ENCODE results near the gene MARCHF9. TPM values are rescaled to one million over a fixed set of nuclear protein-coding genes. Genes with fewer than 3 reads are reported as not detected.
A peak's percentile ranks its signal among the peaks of the same experiment; 100 is the strongest.

Gene MARCHF9
- total RNA-seq, 4 donors from 2014 or later: 3.4 to 11.1 (median 7.9) TPM

- H3K4me3 ChIP-seq: peak overlapping the region; percentile 17 to 72
- 6 to 20% methylated on average over 1 to 4 of the region's 5 CpGs for WGBS, 2 donors (ENCODE audit: low coverage in 1 of 2)
- no peak for ATAC-seq
These were observed 2.3 kb upstream of the MARCHF9 start for GRCh38 chr12:57752668-57753000.

DNA sequence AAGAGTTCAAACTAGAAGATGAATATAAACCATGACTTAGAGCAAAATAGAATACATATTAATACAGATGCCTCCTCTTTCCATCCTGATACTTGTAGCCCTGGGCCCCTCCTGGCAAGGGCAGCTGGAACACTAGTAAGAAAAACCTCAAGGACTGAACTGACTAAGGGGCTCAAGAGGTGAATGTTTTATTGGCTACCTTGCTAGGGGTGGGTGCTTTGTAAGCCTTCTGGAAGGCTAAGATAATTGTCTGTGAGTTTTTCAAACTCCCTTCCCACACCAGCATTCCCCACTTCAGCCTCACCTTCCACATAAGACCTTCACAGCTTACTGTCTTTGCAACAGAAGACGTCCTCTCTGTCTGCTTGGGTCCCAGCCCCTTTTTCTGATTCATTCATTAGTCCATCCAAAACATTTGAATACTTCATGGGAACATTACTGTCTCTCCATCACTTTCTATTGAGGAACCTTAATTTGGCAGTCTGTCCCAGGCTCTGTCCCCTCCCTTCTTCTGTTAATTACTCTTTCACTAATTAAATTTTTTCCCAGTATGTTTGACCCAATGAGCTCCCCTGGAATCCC, 1.1 kb upstream of the MARCHF9 start:
- TF ChIP-seq EP300 (IDR thresholded peaks at IDR 0.05) (no peak), POLR2A (IDR thresholded peaks at IDR 0.05) (no peak), POLR2AphosphoS5 (IDR thresholded peaks at IDR 0.05) (no peak), CTCF (IDR thresholded peaks at IDR 0.05) (no peak)
- Histone ChIP-seq H3K36me3 (peaks cover 0 to 36% of the 10 kb centered on the region in 2 donors), H3K27ac (peak overlapping the region in 1 of 4 donors; percentile 20), H3K9me3 (no peaks in the 10 kb centered on the region), H3K27me3 (no peaks in the 10 kb centered on the region), H3K4me1 (peaks cover 2 to 51% (median 17%) of the 10 kb centered on the region in 3 donors), H3K4me3 (no peak overlapping the region)
- 0 to 22% methylated on average over 1 of the region's 1 CpG for WGBS, 2 donors (ENCODE audit: low coverage in 1 of 2)
- ATAC-seq: no peak

More at GRCh38 chr12:57752668-57753000, 2.3 kb upstream of the MARCHF9 start:
- TF ChIP-seq POLR2A (IDR thresholded peaks at IDR 0.05) (no peak), CTCF (IDR thresholded peaks at IDR 0.05) (peak in 1 of 4 experiments; percentile 24), EP300 (IDR thresholded peaks at IDR 0.05) (no peak), POLR2AphosphoS5 (IDR thresholded peaks at IDR 0.05) (no peak)
- H3K27me3 ChIP-seq: no peaks in the 10 kb centered on the region
- peaks cover 0 to 36% of the 10 kb centered on the region in 2 donors for H3K36me3 ChIP-seq
- H3K27ac ChIP-seq: peak overlapping the region; percentile 7 to 94 (median 82)
- H3K9me3 ChIP-seq: no peaks in the 10 kb centered on the region
- peaks cover 2 to 51% (median 17%) of the 10 kb centered on the region in 3 donors for H3K4me1 ChIP-seq

GRCh38 chr12:57755194-57755453, 221 bp downstream of the MARCHF9 start:
- H3K4me3 ChIP-seq: peak overlapping the region; percentile 45 to 80
- H3K9me3 ChIP-seq: no peaks in the 10 kb centered on the region
- peaks cover 2 to 50% (median 17%) of the 10 kb centered on the region in 3 donors for H3K4me1 ChIP-seq
- WGBS, 2 donors (ENCODE audit: low coverage in 1 of 2): no CpG with 5 or more reads among the region's 34 CpGs
- H3K27ac ChIP-seq: peak overlapping the region in 3 of 4 donors; percentile 65 to 80 (median 66)
- H3K27me3 ChIP-seq: no peaks in the 10 kb centered on the region
- TF ChIP-seq EP300 (IDR thresholded peaks at IDR 0.05): no peak
- no peak for TF ChIP-seq CTCF (IDR thresholded peaks at IDR 0.05)
- TF ChIP-seq POLR2AphosphoS5 (IDR thresholded peaks at IDR 0.05): no peak
- TF ChIP-seq POLR2A (IDR thresholded peaks at IDR 0.05): no peak
- H3K36me3 ChIP-seq: peaks cover 0 to 34% of the 10 kb centered on the region in 2 donors
- no peak for ATAC-seq

DNA sequence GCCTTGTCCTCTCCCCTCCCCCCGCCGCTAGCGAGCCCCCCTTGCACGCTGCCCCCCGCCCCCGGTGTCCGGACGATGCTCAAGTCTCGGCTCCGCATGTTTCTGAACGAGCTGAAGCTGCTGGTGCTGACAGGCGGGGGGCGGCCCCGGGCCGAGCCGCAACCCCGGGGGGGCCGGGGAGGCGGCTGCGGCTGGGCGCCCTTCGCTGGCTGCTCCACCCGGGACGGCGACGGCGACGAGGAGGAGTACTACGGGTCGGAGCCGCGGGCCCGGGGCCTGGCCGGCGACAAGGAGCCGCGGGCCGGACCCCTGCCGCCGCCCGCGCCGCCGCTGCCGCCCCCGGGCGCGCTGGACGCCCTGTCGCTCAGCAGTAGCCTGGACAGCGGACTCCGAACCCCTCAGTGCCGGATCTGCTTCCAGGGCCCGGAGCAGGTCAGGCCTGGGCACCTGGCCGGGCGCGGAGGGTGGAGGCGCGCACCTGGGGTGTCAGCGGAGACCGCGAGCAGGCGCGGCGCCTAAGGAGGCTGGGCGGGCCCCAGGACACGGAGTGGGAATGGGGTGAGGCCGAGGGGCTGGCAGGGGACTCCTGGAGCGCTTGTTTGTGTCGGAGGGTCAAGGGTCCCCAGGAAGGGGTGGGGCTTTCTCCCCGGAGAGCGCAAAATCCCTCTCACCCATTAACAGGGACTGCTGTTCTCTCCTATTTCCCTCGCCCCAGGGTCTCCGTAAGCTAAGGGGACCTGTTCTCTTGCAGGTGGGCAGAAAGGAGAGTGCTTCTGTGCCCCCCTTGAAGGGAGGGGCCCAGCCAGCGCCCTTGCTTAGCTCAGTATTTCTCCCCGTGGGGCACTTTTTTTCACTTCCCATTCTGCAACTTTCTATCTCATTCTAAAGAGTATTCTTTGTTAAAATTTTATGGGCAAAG, 810 bp downstream of the MARCHF9 start:
- Histone ChIP-seq H3K9me3 (no peaks in the 10 kb centered on the region), H3K27me3 (peaks cover 4% of the 10 kb centered on the region), H3K27ac (peak overlapping the region in 3 of 4 donors; percentile 65 to 80 (median 66)), H3K4me1 (peaks cover 2 to 44% (median 17%) of the 10 kb centered on the region in 3 donors), H3K4me3 (peak overlapping the region; percentile 45 to 80), H3K36me3 (peaks cover 0 to 34% of the 10 kb centered on the region in 2 donors)
- no peak for TF ChIP-seq CTCF (IDR thresholded peaks at IDR 0.05)
- no peak for TF ChIP-seq POLR2AphosphoS5 (IDR thresholded peaks at IDR 0.05)
- no peak for TF ChIP-seq POLR2A (IDR thresholded peaks at IDR 0.05)
- no peak for TF ChIP-seq EP300 (IDR thresholded peaks at IDR 0.05)
- no peak for ATAC-seq
- WGBS, 2 donors (ENCODE audit: low coverage in 1 of 2): 0 to 9% methylated on average over 1 to 7 of the region's 76 CpGs
